HepG2 (cell line): ENCODE measurements around the gene ARL15. TPM values are rescaled to one million over a fixed set of nuclear protein-coding genes. Genes with fewer than 3 reads are reported as not detected.

Experiments used
- ATAC-seq: fragments of 200-7000 bp; cut with Tn5 transposase; 3 replicates; pipeline ENCODE4 v1.9.1; 2020; ENCODE audit warnings: mild to moderate bottlenecking, moderate library complexity
- BruUV-seq: library from RNA; stranded (reverse); fragments of 400-500 nt; replicated peaks from 2 replicates; lab custom pipeline; 2021; lab: Mats Ljungman, UMichigan
- CTCF ChIA-PET: fragments of 300-600 bp; formaldehyde crosslinking; extraction: SDS; loops from one replicate; lab custom pipeline; 2021; ENCODE audit warnings: low total read pairs, inconsistent platforms, low intra/inter-chr PET ratio; lab: Yijun Ruan, JAX
- POLR2A ChIA-PET: fragments of 350-600 bp; sonication (Branson Sonifier 250); formaldehyde crosslinking; loops from one replicate; lab custom pipeline; 2020; ENCODE audit warnings: antibody characterized with exemption, inconsistent platforms; lab: Yijun Ruan, JAX
- DNase-seq: peaks from one replicate; pipeline ENCODE4 v3.0.0-alpha.2; 2015; ENCODE audit warnings: low spot score
- FAIRE-seq: peaks from 3 replicates; lab custom pipeline; 2011; peaks lifted over from hg19 to GRCh38; lab: Jason Lieb, UNC
- H2AFZ ChIP-seq: one replicate; pipeline ENCODE4 v1.6.1; 2011; ENCODE audit warnings: low read length, inconsistent platforms
- H3K27ac ChIP-seq: fragments of 300-600 bp; 3 replicates; pipeline ENCODE4 v1.8.0; 2011; ENCODE audit warnings: mixed run types, mild to moderate bottlenecking, mixed read lengths, low read length, inconsistent platforms; ENCODE audit not compliant: insufficient read depth; ENCODE audit errors: extremely low read length
- H3K27me3 ChIP-seq, 2 experiments: fragments of 200-600 bp in 1 of 2; 2 replicates in 1 of 2; 3 replicates in 1 of 2; pipeline versions ENCODE4 v1.6.0 to v1.8.0; 2011; ENCODE audit warnings: low read length in 2 of 2, mild to moderate bottlenecking in 2 of 2, moderate library complexity in 2 of 2, inconsistent platforms in 1 of 2; ENCODE audit not compliant: insufficient read depth in 2 of 2, control insufficient read depth in 1 of 2
- H3K36me3 ChIP-seq, 2 experiments: fragments of 200-600 bp in 1 of 2; replicated peaks in 1 of 2; 2 replicates in 1 of 2; 3 replicates in 1 of 2; pipeline versions ENCODE4 v1.5.1 to v1.8.0; 2011; ENCODE audit warnings: low read length in 2 of 2, inconsistent platforms in 1 of 2; ENCODE audit not compliant: insufficient read depth in 2 of 2, control insufficient read depth in 1 of 2
- H3K4me1 ChIP-seq: 2 replicates; pipeline ENCODE4 v1.5.1; 2012; ENCODE audit warnings: low read length, inconsistent platforms; ENCODE audit not compliant: insufficient read depth
- H3K4me2 ChIP-seq: 2 replicates; pipeline ENCODE4 v1.6.0; 2011; ENCODE audit warnings: low read depth, low read length, inconsistent platforms
- H3K4me3 ChIP-seq, 3 experiments: fragments of 200-600 bp in 1 of 3; sonication (generic), shearing (Covaris generic) in 1 of 3; replicated peaks in 1 of 3; 2 replicates each; pipeline ENCODE4 v1.5.1; 2011 to 2016; ENCODE audit warnings: low read length in 3 of 3, inconsistent platforms in 2 of 3, low read depth in 2 of 3, mild to moderate bottlenecking in 2 of 3, control low read depth in 1 of 3, mixed read lengths in 1 of 3; ENCODE audit not compliant: insufficient read depth in 1 of 3
- H3K79me2 ChIP-seq: one replicate; pipeline ENCODE4 v1.6.1; 2011; ENCODE audit warnings: low read length, inconsistent platforms; ENCODE audit not compliant: insufficient read depth
- H3K9ac ChIP-seq: 2 replicates; pipeline ENCODE4 v1.6.0; 2011; ENCODE audit warnings: mild to moderate bottlenecking, low read depth, low read length, inconsistent platforms; ENCODE audit not compliant: insufficient read depth
- H3K9me3 ChIP-seq: 2 replicates; pipeline ENCODE4 v1.5.1; 2012; ENCODE audit warnings: mild to moderate bottlenecking, low read length
- H4K20me1 ChIP-seq: 2 replicates; pipeline ENCODE4 v1.6.0; 2011; ENCODE audit warnings: inconsistent platforms, mild to moderate bottlenecking, low read length, moderate library complexity; ENCODE audit not compliant: insufficient read depth
- ATF7 ChIP-seq, 2 experiments: fragments of 450-650 bp in 1 of 2; sonication (generic) in 1 of 2; formaldehyde crosslinking in 1 of 2; IDR thresholded peaks; 2 replicates each; pipeline versions ENCODE4 v1.4.0 to v1.6.1; 2016 to 2020; ENCODE audit warnings: antibody characterized with exemption in 1 of 2, mild to moderate bottlenecking in 1 of 2, missing genetic modification reagents in 1 of 2
- ATRX ChIP-seq: sonication (generic); formaldehyde crosslinking; IDR thresholded peaks from 2 replicates; pipeline ENCODE4 v1.4.0; 2020; ENCODE audit warnings: missing genetic modification reagents, borderline replicate concordance
- CREB1 ChIP-seq, 2 experiments: fragments of 450-650 bp in 1 of 2; IDR thresholded peaks; 2 replicates each; pipeline ENCODE4 v1.6.1; 2016 to 2017; ENCODE audit warnings: control low read depth in 1 of 2, mild to moderate bottlenecking in 1 of 2, missing compliant biosample characterization in 1 of 2, missing genetic modification characterization in 1 of 2
- ELF1 ChIP-seq: sonication (generic); formaldehyde crosslinking; IDR thresholded peaks from 2 replicates; pipeline ENCODE4 v1.4.0; 2020; ENCODE audit warnings: missing genetic modification reagents
- PHB2 ChIP-seq: fragments of 450-650 bp; IDR thresholded peaks from 2 replicates; pipeline ENCODE4 v1.6.1; 2018; ENCODE audit not compliant: partially characterized antibody
- PRPF4 ChIP-seq: fragments of 200-400 bp; formaldehyde crosslinking; IDR thresholded peaks from 2 replicates; pipeline ENCODE4 v1.6.1; 2016; ENCODE audit warnings: low read length, low read depth; ENCODE audit not compliant: poor library complexity, severe bottlenecking
- PTBP1 ChIP-seq: fragments of 200-400 bp; formaldehyde crosslinking; IDR thresholded peaks from 2 replicates; pipeline ENCODE4 v1.6.1; 2018; ENCODE audit warnings: low read length, low read depth; ENCODE audit not compliant: poor library complexity, severe bottlenecking
- RAD51 ChIP-seq: fragments of 450-650 bp; IDR thresholded peaks from 2 replicates; pipeline ENCODE4 v1.6.1; 2016; ENCODE audit warnings: borderline replicate concordance
- RCOR2 ChIP-seq: IDR thresholded peaks from 2 replicates; pipeline ENCODE4 v1.6.1; 2016; ENCODE audit warnings: missing biosample characterization, missing genetic modification reagents
- ZNF225 ChIP-seq: sonication (generic); formaldehyde crosslinking; IDR thresholded peaks from 2 replicates; pipeline ENCODE4 v1.4.0; 2020; ENCODE audit warnings: mild to moderate bottlenecking, missing genetic modification reagents
- WGBS: methylation state at CpG from one replicate; pipeline ENCODE4 v1.1.6; 2017; ENCODE audit warnings: low lambda C conversion rate; 5-methylcytosine and 5-hydroxymethylcytosine counted together
- in situ Hi-C: cut with HindIII; loops from 2 replicates; pipeline ENCODE4 v1.10.0; 2017; ENCODE audit warnings: low pct_unique_long_range_greater_than_20kb; ENCODE audit not compliant: extremely low pct_ligation_motif_present
- intact Hi-C: fragments of 100-400 bp; cut with micrococcal nuclease; formaldehyde crosslinking; loops from one replicate; pipeline ENCODE4 v1.10.0; 2022; ENCODE audit not compliant: unreplicated experiment
- polyA plus RNA-seq, 8 experiments: library from polyadenylated mRNA; depleted of rRNA in 3 of 8; stranded (reverse) in 7 of 8; unstranded in 1 of 8; fragments of >200 nt; fragmentation: Illumina TruSeq in 4 of 8; extraction: Trizol in 4 of 8; gene quantifications; 2 replicates each; pipeline versions ENCODE4 v1.2.1 to v1.2.3, GENCODE V29; 2011 to 2016; ENCODE audit warnings: low read depth in 4 of 8, missing spikeins in 1 of 8, mixed read lengths in 1 of 8; ENCODE audit not compliant: insufficient read depth in 1 of 8
- total RNA-seq, 5 experiments: library from RNA; depleted of rRNA; stranded (reverse); fragments of >200 nt; fragmentation: Illumina TruSeq; extraction: Trizol; gene quantifications; 2 replicates each; pipeline ENCODE4 v1.2.3, GENCODE V29; 2016; ENCODE audit warnings: low read depth in 1 of 5
- TF ChIP-seq, protein P1 (sequence below): sonication (generic); formaldehyde crosslinking; IDR thresholded peaks from 2 replicates; pipeline ENCODE4 v1.4.0; 2020; ENCODE audit warnings: mild to moderate bottlenecking, missing genetic modification reagents
- TF ChIP-seq, protein P2 (sequence below): sonication (generic); formaldehyde crosslinking; IDR thresholded peaks from 2 replicates; pipeline ENCODE4 v1.5.0; 2020; ENCODE audit warnings: mild to moderate bottlenecking, missing genetic modification reagents
- TF ChIP-seq, protein P3 (sequence below): sonication (generic); formaldehyde crosslinking; IDR thresholded peaks from 2 replicates; pipeline ENCODE4 v1.5.1; 2020; ENCODE audit warnings: missing genetic modification reagents, mild to moderate bottlenecking, borderline replicate concordance

The ARL15 gene
- total and polyA plus RNA-seq, 2 of the 13 experiments (the other 11 are each of a cell fraction or from before 2014, with no cell fraction given) = 2.5 to 7.7 TPM

DNA sequence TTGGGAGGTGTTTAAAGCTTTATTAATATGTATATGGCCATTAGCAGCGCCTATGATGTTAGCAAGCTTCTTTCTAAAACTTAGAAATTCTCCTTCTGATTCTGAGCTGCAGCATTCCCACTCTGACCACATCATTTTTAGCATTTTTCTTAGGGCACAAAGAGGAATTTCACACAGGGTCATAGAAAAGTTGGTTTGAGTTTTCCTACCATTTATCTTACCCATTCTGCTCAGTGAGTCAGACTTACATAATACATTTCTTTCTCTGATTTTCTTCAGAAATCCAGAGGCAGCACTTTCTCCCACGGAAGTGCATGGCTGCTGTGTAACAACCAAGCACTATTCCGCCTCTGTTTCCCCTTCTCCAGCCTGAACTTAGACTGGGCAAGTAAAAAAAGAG is 246.6 kb downstream of the ARL15 start:
- Histone ChIP-seq H3K9ac (no peak overlapping the region), H4K20me1 (no peaks in the 10 kb centered on the region), H3K79me2 (no peaks in the 10 kb centered on the region), H3K27me3 (no peaks in the 10 kb centered on the region), H3K9me3 (no peaks in the 10 kb centered on the region), H3K4me1 (no peaks in the 10 kb centered on the region), H2AFZ (no peak overlapping the region), H3K36me3 (no peaks in the 10 kb centered on the region), H3K27ac (no peak overlapping the region), H3K4me3 (no peak overlapping the region), H3K4me2 (no peak overlapping the region)
- TF ChIP-seq ZNF225 (CRISPR knock-in tag) (no peak), ATF7 (IDR thresholded peaks at IDR 0.05) (no peak), ATF7 (CRISPR knock-in tag; IDR thresholded peaks at IDR 0.05) (no peak), CREB1 (IDR thresholded peaks at IDR 0.05) (no peak), CREB1 (CRISPR knock-in tag; IDR thresholded peaks at IDR 0.05) (no peak), RCOR2 (CRISPR knock-in tag) (no peak), ELF1 (CRISPR knock-in tag) (no peak), PTBP1 (no peak), ATRX (no peak), PHB2 (no peak), RAD51 (no peak), PRPF4 (no peak)
- TF ChIP-seq, protein P1, sequence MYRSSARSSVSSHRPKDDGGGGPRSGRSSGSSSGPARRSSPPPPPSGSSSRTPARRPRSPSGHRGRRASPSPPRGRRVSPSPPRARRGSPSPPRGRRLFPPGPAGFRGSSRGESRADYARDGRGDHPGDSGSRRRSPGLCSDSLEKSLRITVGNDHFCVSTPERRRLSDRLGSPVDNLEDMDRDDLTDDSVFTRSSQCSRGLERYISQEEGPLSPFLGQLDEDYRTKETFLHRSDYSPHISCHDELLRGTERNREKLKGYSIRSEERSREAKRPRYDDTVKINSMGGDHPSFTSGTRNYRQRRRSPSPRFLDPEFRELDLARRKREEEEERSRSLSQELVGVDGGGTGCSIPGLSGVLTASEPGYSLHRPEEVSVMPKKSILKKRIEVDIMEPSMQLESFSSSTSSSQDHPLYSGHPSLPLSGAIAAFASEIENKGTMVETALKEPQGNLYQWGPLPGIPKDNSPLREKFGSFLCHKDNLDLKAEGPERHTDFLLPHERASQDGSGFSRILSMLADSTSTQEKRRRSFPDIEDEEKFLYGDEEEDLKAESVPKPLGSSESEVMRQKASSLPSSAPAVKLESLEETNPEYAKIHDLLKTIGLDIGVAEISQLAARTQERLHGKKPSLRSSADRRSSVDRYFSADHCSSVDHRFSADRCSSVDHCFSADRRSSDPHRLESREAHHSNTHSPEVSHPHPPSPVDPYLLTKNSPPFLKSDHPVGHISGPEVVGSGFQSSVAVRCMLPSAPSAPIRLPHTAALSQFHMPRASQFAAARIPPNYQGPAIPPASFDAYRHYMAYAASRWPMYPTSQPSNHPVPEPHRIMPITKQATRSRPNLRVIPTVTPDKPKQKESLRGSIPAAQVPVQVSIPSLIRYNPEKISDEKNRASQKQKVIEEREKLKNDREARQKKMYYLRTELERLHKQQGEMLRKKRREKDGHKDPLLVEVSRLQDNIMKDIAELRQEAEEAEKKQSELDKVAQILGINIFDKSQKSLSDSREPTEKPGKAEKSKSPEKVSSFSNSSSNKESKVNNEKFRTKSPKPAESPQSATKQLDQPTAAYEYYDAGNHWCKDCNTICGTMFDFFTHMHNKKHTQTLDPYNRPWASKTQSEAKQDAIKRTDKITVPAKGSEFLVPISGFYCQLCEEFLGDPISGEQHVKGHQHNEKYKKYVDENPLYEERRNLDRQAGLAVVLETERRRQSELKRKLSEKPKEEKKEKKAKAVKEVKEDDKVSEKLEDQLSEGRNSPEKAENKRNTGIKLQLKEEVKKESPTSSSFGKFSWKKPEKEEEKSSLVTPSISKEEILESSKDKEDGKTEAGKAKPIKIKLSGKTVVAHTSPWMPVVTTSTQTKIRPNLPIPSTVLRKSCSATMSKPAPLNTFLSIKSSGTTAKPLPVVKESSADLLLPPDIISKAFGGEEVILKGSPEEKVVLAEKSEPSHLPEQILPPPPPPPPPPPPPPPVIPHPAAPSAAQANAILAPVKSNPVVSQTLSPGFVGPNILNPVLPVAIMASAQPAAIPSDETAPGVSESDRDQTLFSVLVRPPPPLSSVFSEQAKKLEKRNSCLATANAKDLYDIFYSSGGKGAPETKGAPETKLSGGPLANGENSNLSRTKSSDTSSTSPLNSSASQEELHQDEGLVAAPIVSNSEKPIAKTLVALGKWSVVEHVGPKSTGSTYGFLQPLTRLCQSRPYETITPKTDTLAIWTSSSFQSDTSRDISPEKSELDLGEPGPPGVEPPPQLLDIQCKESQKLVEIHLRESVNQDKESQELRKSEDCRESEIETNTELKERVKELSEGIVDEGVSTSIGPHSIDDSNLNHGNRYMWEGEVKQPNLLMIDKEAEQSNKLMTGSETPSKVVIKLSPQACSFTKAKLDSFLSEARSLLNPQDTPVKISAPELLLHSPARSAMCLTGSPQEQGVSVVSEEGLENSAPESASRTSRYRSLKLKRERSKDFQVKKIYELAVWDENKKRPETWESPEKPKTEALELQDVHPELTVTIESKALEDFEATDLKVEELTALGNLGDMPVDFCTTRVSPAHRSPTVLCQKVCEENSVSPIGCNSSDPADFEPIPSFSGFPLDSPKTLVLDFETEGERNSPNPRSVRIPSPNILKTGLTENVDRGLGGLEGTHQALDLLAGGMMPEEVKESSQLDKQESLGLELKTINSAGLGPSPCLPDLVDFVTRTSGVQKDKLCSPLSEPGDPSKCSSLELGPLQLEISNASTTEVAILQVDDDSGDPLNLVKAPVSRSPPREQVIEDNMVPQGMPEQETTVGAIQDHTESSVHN (CRISPR knock-in tag) = no peak
- TF ChIP-seq, protein P2, sequence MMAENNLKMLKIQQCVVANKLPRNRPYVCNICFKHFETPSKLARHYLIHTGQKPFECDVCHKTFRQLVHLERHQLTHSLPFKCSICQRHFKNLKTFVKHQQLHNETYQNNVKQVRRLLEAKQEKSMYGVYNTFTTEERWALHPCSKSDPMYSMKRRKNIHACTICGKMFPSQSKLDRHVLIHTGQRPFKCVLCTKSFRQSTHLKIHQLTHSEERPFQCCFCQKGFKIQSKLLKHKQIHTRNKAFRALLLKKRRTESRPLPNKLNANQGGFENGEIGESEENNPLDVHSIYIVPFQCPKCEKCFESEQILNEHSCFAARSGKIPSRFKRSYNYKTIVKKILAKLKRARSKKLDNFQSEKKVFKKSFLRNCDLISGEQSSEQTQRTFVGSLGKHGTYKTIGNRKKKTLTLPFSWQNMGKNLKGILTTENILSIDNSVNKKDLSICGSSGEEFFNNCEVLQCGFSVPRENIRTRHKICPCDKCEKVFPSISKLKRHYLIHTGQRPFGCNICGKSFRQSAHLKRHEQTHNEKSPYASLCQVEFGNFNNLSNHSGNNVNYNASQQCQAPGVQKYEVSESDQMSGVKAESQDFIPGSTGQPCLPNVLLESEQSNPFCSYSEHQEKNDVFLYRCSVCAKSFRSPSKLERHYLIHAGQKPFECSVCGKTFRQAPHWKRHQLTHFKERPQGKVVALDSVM (CRISPR knock-in tag) = no peak
- TF ChIP-seq, protein P3, sequence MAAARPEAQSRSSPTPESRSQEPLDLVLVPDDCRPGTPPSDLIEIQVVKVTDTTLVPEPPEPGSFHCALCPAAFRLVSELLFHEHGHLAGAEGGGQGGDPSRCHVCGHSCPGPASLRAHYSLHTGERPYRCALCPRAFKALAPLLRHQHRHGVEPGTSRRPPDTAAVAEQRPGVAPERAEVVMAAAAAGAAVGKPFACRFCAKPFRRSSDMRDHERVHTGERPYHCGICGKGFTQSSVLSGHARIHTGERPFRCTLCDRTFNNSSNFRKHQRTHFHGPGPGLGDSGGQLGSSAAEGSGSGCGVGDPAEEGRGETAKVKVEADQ (CRISPR knock-in tag) = no peak
- intact Hi-C loops = loop anchor here (5.0 to 10.0 kb wide), 2 partner anchors 151 to 587 kb away; no protein-coding TSS in a partner anchor
- FAIRE-seq = no peak
- no peak for DNase-seq
- BruUV-seq = no TSS peak
- in situ Hi-C loops = loop anchor here (25.0 kb wide), 1 partner anchor 627 kb away; no protein-coding TSS in a partner anchor
- ChIA-PET POLR2A (no interaction called here), CTCF (no interaction called here)
- no peak for ATAC-seq
- WGBS = 78% methylated on average over 3 of the region's 3 CpGs
